K562 (cell line): ENCODE measurements around the gene ROPN1. TPM values are rescaled to one million over a fixed set of nuclear protein-coding genes. Genes with fewer than 3 reads are reported as not detected.

ENCODE experiments used
- AFF1 ChIP-seq, 2 experiments: fragments of 450-650 bp; IDR thresholded peaks; 2 replicates each; pipeline ENCODE4 v1.6.1; 2018; ENCODE audit warnings: mild to moderate bottlenecking in 2 of 2, low read depth in 1 of 2; ENCODE audit not compliant: partially characterized antibody in 2 of 2
- BRF2 ChIP-seq: IDR thresholded peaks from 3 replicates; pipeline ENCODE4 v1.6.1; 2011; ENCODE audit warnings: borderline replicate concordance, mild to moderate bottlenecking; ENCODE audit not compliant: insufficient read length, insufficient read depth
- CTCF ChIP-seq, 3 experiments: IDR thresholded peaks in 2 of 3; conservative IDR thresholded peaks in 1 of 3; 2 replicates each; pipeline ENCODE4 v1.5.1; 2011 to 2012; ENCODE audit warnings: low read length in 3 of 3, mild to moderate bottlenecking in 3 of 3, control low read depth in 2 of 3, improper control_type of control experiment in 1 of 3, inconsistent platforms in 1 of 3, low read depth in 1 of 3, mixed read lengths in 1 of 3, moderate library complexity in 1 of 3; ENCODE audit not compliant: insufficient read depth in 2 of 3
- CTCFL ChIP-seq: IDR thresholded peaks from 2 replicates; pipeline ENCODE4 v1.6.1; 2011; ENCODE audit warnings: borderline replicate concordance, low read depth, mild to moderate bottlenecking, moderate library complexity, low read length; ENCODE audit not compliant: insufficient read depth, poor library complexity, severe bottlenecking
- EGR1 ChIP-seq: fragments of 450-650 bp; conservative IDR thresholded peaks from 2 replicates; pipeline ENCODE4 v1.6.1; 2017; ENCODE audit warnings: mild to moderate bottlenecking
- MAFG ChIP-seq: fragments of 450-650 bp; conservative IDR thresholded peaks from 2 replicates; pipeline ENCODE4 v1.6.1; 2016; ENCODE audit warnings: missing genetic modification characterization, missing compliant biosample characterization
- NBN ChIP-seq: fragments of 450-650 bp; IDR thresholded peaks from 2 replicates; pipeline ENCODE4 v1.6.1; 2016; ENCODE audit warnings: low read depth, mild to moderate bottlenecking
- NCOR1 ChIP-seq: fragments of 450-650 bp; IDR thresholded peaks from 2 replicates; pipeline ENCODE4 v1.6.1; 2016; ENCODE audit warnings: mild to moderate bottlenecking, moderate library complexity
- PHF20 ChIP-seq: fragments of 450-650 bp; IDR thresholded peaks from 2 replicates; pipeline ENCODE4 v1.6.1; 2018; ENCODE audit not compliant: partially characterized antibody
- RBM14 ChIP-seq: fragments of 200-400 bp; formaldehyde crosslinking; IDR thresholded peaks from 2 replicates; pipeline ENCODE4 v1.6.1; 2018; ENCODE audit warnings: low read depth, mild to moderate bottlenecking, low read length, moderate library complexity, borderline replicate concordance; ENCODE audit not compliant: insufficient read depth
- RBM22 ChIP-seq: fragments of 200-400 bp; formaldehyde crosslinking; IDR thresholded peaks from 2 replicates; pipeline ENCODE4 v1.6.1; 2018; ENCODE audit warnings: low read length, low read depth; ENCODE audit not compliant: poor library complexity, severe bottlenecking
- YY1 ChIP-seq, 3 experiments: IDR thresholded peaks; 2 replicates each; pipeline ENCODE4 v1.6.1; 2011; ENCODE audit warnings: low read length in 2 of 3, mild to moderate bottlenecking in 2 of 3, moderate library complexity in 2 of 3, borderline replicate concordance in 1 of 3, control low read depth in 1 of 3, low read depth in 1 of 3; ENCODE audit not compliant: insufficient read depth in 3 of 3, insufficient replicate concordance in 2 of 3, control insufficient read depth in 1 of 3, insufficient read length in 1 of 3; ENCODE audit errors: extremely low read depth in 1 of 3
- ZFP1 ChIP-seq: fragments of 450-650 bp; formaldehyde crosslinking; IDR thresholded peaks from 2 replicates; pipeline ENCODE4 v1.4.0; 2020; ENCODE audit warnings: mild to moderate bottlenecking, mixed read lengths
- ZNF197 ChIP-seq: fragments of 200-800 bp; sonication (Bioruptor generic); IDR thresholded peaks from 2 replicates; pipeline ENCODE4 v1.6.1; 2016; ENCODE audit warnings: low read depth, missing genetic modification characterization, missing compliant biosample characterization
- ZNF274 ChIP-seq: IDR thresholded peaks from 2 replicates; pipeline ENCODE4 v1.6.1; 2011; ENCODE audit warnings: low read depth, mild to moderate bottlenecking, low read length, moderate library complexity, borderline replicate concordance
- ZNF311 ChIP-seq: fragments of 250-450 bp; sonication (Bioruptor Pico); IDR thresholded peaks from 2 replicates; pipeline ENCODE4 v1.4.0; 2020; ENCODE audit warnings: mild to moderate bottlenecking, moderate library complexity
- ZNF408 ChIP-seq: fragments of 250-450 bp; sonication (Bioruptor Pico); IDR thresholded peaks from 2 replicates; pipeline ENCODE4 v1.4.0; 2020; ENCODE audit warnings: low read depth, mild to moderate bottlenecking, moderate library complexity
- ZNF780A ChIP-seq: fragments of 250-450 bp; sonication (Bioruptor Pico); IDR thresholded peaks from 2 replicates; pipeline ENCODE4 v1.5.0; 2021; ENCODE audit warnings: mild to moderate bottlenecking
- polyA plus RNA-seq, 8 experiments: library from polyadenylated mRNA; depleted of rRNA in 4 of 8; stranded (reverse) in 5 of 8; unstranded in 3 of 8; fragments of >200 nt; fragmentation: Nextera tagmentation in 2 of 8; fragmentation: Illumina TruSeq in 1 of 8; extraction: Ambion mirVana in 2 of 8; extraction: Trizol in 1 of 8; gene quantifications; 2 replicates each; pipeline versions ENCODE4 v1.2.1 to v1.2.3, GENCODE V29; 2011 to 2014; ENCODE audit warnings: inconsistent platforms in 1 of 8, missing spikeins in 1 of 8
- total RNA-seq, 7 experiments: library from RNA; depleted of rRNA in 6 of 7; stranded (reverse); fragments of >200 nt in 6 of 7; fragmentation: Illumina TruSeq in 2 of 7; extraction: Trizol in 2 of 7; gene quantifications; 2 replicates each; pipeline versions ENCODE4 v1.2.1 to v1.2.3, GENCODE V29; 2011 to 2021; ENCODE audit warnings: low replicate concordance in 1 of 7

Gene ROPN1
- total and polyA plus RNA-seq, 9 of the 15 experiments (the other 6 are each of a cell fraction or from before 2014, with no cell fraction given), result not detected

- TF ChIP-seq AFF1 (IDR thresholded peaks at IDR 0.05; ENCODE audit: low read depth in 1 of 2, partially characterized antibody in 2 of 2) (no peak), NBN (no peak), EGR1 (0 out of 2 replicates have a peak, but pooled peaks have one; percentile 10), YY1 (IDR thresholded peaks at IDR 0.05; ENCODE audit: borderline replicate concordance in 1 of 3, control insufficient read depth in 1 of 3, extremely low read depth in 1 of 3, insufficient read depth in 3 of 3, insufficient read length in 1 of 3, insufficient replicate concordance in 2 of 3, low read depth in 1 of 3, low read length in 2 of 3) (no peak), ZNF197 (no peak), RBM14 (no peak), CTCFL (peak; percentile 42), ZNF780A (CRISPR knock-in tag) (no peak), NCOR1 (no peak), RBM22 (no peak), ZNF274 (no peak), ZNF311 (CRISPR knock-in tag) (no peak), PHF20 (no peak), ZFP1 (no peak), ZNF408 (CRISPR knock-in tag) (no peak), MAFG (no peak), CTCF (IDR thresholded peaks at IDR 0.05 in 2 of 3, conservative IDR thresholded peaks at IDR 0.05 in 1 of 3; ENCODE audit: insufficient read depth in 2 of 3, low read depth in 1 of 3, low read length in 3 of 3) (peak; percentile 27 to 63 (median 42); a peak in 3 of 6 replicates), BRF2 (no peak)
Measured at GRCh38 chr3:124032881-124033359, 41.0 kb upstream of the ROPN1 start (continued).
